Activated T-helper 1 cell treated with anti-CD3 and anti-CD28 coated beads, Interleukin-2, amount 50 U/mL, for 16 hours (primary cell): Measurements from ENCODE around the gene MATN1.

Experiments used
- DNase-seq, 2 donors: peaks; one replicate each; pipeline ENCODE4 v3.0.0-alpha.2; 2020; ENCODE audit warnings: low read depth in 1 of 2, low spot score in 1 of 2

The MATN1 gene

GRCh38 chr1:30732277-30732996, 9.1 kb upstream of the MATN1 start:
- DNase-seq: no peak

DNA sequence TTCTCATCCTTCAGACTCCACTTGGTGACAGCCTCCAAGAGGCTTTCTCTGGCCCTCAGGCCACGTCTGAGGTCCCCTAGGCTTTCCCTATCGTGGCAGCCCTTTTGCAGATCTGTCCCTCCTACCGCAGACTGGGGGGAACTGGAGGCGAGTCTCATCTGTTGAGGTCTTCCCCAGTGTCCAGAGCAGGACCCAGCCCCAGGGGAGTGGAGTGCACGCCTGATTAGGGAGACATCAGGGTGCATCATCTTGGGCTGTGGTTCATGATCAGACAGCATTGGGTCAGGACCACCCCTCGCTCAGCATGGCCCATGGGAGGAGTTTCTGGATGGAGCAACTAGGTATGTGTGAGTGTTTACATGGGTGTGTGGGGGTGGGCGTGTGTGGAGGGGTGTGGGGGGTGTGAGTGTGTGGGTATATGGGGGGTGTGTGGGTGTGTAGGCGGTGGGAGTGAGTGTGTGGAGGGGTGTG, 8.5 kb upstream of the MATN1 start:
- no peak for DNase-seq

- no peak for DNase-seq
These were observed 7.9 kb upstream of the MATN1 start for GRCh38 chr1:30731109-30731805.

DNA sequence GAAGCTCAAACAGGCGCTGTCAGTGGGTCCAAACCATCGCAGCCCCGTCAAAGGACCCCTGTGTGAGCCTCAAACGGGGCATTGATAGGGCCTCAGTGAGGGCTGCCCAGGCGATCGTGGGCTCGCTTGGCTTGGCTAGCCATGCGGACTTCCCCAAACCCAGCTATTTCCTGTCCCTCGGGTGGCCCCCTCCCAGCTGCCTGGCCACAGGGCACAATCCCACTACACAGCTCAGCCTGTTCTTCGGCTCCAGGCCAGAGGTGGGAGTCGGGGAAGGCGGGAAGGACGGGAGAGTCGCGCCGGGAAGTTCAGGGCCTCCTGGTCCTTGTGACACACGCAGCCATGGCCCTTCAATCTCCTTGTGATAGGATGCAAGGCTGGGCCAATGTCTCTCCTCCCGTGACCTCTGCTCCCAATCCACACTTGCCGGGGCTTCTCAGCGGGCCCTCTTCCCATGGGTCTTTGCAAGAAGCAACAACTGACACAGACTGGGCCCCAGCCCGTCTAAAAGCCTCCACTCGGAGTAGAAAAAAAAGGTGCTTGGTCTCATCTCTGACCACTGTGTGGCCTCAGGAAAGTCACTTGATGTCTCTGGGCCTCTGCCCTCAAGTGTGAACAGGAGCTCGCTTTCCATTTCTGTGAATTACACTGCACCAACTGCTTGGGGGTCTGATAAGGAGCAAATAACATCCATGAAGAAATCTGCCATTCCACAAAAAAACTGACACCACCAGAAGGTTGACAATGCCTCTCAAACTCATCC, 7.1 kb upstream of the MATN1 start:
- no peak for DNase-seq

- DNase-seq: no peak
These were observed 6.5 kb upstream of the MATN1 start for GRCh38 chr1:30729901-30730300.

DNA sequence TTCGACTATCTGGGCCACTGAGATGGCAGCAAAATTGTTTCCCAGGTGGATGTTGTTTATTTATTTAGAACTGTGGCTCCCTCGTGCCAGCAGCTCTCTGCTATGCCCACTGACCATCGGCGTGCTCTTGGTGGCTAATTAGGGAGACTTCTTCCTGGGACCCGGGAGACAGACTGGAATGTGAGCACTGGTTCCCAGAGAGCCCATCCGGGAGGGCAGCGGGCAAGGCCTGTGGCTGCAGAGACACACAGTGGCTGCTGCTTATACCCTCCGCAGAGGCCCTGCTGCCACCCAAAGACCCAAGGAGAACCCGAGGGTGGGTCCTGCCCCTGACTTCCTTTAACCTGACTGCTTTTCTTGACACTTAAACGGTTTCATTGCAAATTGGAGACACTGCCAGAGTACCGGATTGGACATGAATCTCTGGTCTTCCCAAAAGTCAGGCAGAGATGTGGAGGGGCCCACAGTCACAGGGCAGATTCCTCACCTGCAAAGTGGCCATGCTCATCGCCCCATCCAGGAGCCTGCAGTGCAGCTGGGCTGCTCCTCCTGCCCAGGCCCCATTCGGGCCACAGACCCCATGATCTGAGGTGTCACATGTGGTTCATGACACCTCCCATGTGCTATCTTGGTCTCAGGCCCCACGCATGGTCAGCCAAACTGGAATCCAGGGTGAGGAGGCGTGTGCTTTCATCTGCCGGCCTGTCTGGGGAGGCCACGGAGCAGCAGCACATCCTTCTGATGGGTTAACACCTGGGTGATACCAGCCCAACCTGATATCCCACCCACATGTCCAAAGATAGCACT, 5.7 kb upstream of the MATN1 start:
- no peak for DNase-seq

- no peak for DNase-seq
These were observed 5.0 kb upstream of the MATN1 start for GRCh38 chr1:30728340-30728739.

GRCh38 chr1:30727824-30728223, 4.4 kb upstream of the MATN1 start:
- DNase-seq: no peak

DNA sequence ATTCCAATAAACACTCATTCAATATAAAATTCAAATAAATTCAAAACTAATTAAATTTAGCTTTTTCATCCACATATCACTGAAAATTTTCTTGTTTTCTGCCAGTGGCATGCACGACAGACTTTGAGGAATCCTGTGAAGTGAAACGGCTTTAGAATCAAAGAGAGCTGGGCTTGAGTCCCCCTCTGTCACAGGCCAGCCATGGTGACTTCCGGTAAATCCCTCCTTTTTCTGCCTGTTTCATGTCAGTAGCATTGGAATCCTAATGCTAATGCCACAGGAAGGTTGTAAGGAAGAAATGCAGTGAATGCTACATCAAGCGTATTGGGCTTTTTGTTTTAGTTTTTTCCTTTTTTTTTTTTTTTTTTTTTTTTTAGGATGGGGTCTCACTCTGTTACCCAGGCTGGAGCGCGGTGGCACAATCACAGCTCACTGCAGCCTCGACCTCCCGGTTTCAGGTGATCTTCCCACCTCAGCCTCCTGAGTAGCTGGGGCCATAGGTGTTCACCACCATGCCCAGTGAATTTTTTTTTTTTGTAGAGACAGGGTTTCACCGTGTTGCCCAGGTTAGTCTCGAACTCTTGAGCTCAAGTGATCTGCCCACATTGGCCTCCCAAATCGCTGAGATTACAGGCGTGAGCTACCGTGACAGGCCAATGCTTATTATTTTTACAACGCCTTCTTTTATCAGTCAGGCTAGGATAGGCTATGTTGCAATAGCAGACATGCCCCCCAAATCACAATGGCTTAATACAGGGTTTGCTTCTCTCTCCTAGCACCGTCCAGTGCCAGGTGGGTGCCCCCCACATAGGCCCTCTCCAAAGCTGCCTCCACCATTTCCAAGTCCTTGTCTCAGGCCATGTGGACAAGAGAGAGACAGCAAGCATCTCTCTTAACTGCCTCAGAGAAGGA, 3.6 kb upstream of the MATN1 start:
- DNase-seq: no peak

DNA sequence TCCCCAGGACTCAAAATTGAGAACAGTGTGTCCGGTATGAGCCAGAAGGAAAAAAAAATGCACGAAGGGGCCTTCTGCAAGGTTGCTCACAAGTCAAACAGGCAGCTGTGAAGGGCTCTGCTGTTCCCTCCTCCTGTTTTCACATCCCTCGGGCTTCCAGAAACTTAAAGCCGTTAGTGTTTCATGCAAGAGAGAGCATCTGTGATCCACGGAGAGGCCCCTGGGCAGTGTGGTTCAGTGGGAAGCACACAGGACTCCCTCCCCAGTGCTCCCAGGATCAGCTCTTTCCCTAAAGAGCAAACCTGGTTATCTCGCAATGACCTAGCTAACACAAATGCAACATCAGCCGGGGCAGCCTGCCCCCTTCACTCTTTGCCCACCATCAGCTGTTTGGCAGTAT, 2.9 kb upstream of the MATN1 start:
- DNase-seq: no peak

GRCh38 chr1:30725450-30726095, 2.2 kb upstream of the MATN1 start:
- no peak for DNase-seq

- no peak for DNase-seq
These were observed 1.5 kb upstream of the MATN1 start for GRCh38 chr1:30724655-30725421.

GRCh38 chr1:30724175-30724574, 790 bp upstream of the MATN1 start:
- DNase-seq: no peak

DNA sequence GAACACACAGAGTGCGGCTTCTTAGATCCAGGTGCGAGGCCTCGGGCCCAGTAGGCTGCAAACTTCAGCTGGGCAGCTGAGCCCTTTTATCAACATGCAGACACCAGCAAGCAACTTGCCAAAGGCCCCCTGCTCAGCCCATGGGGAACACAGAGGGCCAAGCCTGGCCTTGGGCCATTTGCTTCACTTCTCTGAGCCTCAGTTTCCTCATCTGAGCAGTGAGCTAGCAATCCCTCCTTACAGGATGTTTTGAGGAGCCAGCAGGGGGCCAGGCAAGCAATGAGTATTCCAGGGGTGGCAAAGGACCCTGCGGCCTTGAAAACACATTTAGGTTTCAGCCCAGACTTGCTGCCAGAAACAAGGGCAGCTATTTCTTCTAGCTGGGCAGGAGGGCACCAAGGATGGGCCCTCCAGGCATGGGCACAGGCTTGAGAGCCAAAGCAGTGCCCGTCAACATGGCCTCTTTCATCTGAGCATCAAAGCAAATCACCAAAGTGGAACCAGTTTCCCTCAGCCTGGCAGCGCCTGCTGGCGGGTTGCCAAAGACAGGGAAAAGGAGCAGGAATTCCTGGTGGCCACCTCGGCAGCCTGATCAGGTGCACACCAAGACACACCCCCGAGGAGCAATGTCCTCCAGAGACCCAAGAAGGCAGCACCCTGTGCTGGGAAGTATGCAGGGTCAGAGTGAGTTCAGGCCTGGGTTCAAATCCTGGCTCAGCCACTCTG, 1.4 kb downstream of the MATN1 start:
- DNase-seq: no peak

DNA sequence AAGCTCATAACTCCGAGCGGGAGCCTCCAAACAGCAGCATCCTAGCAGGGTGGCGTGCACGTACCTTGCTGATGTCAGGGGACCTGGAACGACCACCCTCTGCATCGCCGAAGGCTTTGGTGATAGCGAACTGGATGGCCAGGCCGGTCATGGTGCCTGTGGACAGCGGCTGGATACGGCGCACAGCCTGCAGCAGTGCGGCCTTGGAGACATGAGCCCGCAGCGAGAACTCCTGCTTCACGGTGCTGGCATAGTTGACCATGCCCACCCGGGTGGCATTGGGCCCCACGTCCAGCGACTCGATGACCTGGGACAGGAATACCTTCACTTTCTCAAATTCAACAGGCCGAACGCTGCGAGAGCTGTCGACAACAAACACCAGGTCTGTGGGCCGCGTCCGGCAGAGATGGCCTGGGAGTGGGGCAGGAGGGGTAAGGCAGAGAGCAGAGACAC, 2.0 kb downstream of the MATN1 start:
- DNase-seq: no peak

GRCh38 chr1:30720271-30721223, 2.8 kb downstream of the MATN1 start:
- no peak for DNase-seq
